Fibroblast of mammary gland (primary cell): Measurements from ENCODE around the gene BCL2L12.

Source experiments
- DNase-seq: peaks from one replicate; pipeline ENCODE4 v3.0.0-alpha.2; 2010; ENCODE audit warnings: low read depth
- H3K4me3 ChIP-seq: 2 replicates; pipeline ENCODE4 v1.5.1; 2011; ENCODE audit warnings: low read depth, mild to moderate bottlenecking, low read length, moderate library complexity; ENCODE audit not compliant: control insufficient read depth
- TF ChIP-seq, protein P1 (sequence below): conservative IDR thresholded peaks from 2 replicates; pipeline ENCODE4 v1.5.1; 2011; ENCODE audit warnings: low read depth, low read length, inconsistent platforms; ENCODE audit not compliant: control insufficient read depth, insufficient read depth

Gene BCL2L12

DNA sequence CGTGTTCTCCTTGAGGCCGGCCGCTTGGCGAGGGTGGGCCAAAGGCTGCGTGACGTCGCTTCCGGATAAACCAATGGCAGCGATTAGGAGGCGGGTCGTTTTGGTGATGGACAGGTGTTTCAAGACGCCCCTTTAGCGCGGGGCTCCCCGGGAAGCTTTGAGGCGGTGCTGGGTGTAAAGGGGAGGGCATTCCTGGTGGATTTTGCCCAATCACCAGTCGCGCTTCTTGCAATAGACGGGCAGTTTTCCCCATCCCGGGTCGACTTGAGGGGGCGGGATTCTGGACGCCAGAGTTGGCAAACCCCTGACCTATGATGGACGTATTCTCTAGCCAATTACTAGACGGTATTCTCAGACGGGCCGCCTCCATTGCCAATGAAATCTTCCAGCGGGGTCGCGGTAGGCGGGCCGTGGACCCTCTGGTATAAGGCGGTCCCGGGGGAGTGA, 11.1 kb downstream of the BCL2L12 start:
- peak; percentile 100 for DNase-seq
- peak overlapping the region; percentile 96 for H3K4me3 ChIP-seq
- TF ChIP-seq, protein P1, sequence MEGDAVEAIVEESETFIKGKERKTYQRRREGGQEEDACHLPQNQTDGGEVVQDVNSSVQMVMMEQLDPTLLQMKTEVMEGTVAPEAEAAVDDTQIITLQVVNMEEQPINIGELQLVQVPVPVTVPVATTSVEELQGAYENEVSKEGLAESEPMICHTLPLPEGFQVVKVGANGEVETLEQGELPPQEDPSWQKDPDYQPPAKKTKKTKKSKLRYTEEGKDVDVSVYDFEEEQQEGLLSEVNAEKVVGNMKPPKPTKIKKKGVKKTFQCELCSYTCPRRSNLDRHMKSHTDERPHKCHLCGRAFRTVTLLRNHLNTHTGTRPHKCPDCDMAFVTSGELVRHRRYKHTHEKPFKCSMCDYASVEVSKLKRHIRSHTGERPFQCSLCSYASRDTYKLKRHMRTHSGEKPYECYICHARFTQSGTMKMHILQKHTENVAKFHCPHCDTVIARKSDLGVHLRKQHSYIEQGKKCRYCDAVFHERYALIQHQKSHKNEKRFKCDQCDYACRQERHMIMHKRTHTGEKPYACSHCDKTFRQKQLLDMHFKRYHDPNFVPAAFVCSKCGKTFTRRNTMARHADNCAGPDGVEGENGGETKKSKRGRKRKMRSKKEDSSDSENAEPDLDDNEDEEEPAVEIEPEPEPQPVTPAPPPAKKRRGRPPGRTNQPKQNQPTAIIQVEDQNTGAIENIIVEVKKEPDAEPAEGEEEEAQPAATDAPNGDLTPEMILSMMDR = no peak

DNA sequence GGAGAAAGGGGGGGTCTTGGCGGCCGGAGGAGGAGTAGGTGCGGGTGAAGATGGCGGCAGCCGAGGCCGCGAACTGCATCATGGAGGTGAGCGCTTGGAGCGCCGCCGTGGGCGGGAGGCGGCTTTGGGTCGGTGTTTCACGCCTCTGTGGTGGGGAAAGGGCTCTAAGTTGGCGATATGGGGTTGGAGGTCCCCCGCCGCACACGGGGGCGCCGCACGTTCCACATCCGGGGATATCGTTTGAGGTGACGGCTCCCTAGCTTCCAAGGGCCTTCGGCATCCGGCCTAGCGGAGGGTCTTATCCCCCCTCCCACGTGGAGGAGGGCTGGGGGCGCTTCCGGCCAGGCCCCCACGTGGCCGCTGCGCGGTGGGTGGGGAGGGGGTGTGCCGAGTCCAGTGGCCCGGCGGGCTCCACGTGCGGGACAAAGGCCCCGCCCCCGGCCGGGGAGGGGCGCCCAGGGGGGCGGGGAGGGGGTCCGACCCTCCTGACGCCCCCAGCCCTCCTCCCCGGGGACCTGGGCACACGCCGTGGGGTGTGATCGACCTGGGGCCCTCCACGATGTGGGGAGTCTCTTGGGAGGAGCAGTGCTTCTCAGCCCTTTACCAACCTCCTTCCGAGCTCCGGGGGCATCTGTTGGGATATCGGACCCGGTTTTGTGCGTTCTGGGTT, 11.6 kb downstream of the BCL2L12 start, which contains the start of gene PRMT1:
Gene PRMT1, plus strand, starts transcription at position 41 of the 670 bp plus-strand sequence. Its CDS starts 10 bp downstream, at position 51.
- DNase-seq = no peak
- TF ChIP-seq, protein P1 = no peak
- H3K4me3 ChIP-seq = peak within 1 kb of the TSS; percentile 96

DNA sequence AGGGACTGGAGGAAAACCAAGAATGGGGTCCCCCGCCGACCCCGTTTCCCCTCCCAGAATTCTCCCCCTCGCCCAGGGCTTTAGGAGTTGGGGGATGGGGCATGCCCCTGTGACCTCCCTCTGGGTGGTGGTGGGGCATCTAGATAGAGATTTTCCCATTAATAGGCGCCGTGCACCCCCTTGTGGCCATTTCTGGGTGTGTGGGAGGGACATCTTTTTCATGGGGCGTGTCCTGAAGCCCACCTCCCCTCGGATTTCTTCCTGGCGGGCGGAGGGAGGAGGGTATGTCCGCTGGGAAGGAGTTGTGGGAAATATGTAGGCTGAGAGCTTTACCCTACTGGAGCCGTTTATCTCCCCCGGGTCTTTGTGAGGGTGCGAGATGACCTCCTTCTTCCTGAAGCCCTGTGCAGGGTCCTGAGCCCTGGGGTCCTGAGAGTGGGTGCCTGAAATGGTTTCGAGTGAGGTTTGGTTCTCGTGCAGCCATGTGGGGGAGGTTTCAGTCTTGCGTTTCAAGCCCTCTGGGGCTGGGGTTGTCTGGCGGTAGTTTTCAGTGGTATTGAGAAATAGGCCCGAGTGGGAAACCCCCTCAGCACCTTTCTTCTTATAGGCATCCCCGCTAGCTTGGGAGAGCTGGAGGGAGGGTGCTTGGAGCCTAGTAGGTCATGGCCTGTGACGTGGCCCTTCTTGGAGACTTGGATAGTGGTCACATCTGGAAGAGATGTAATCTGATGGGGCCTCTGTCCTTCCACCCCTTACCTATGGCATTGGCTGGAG, 12.4 kb downstream of the BCL2L12 start:
- peak overlapping the region; percentile 96 for H3K4me3 ChIP-seq
- DNase-seq = peak; percentile 70
- TF ChIP-seq, protein P1 = peak; percentile 54

DNA sequence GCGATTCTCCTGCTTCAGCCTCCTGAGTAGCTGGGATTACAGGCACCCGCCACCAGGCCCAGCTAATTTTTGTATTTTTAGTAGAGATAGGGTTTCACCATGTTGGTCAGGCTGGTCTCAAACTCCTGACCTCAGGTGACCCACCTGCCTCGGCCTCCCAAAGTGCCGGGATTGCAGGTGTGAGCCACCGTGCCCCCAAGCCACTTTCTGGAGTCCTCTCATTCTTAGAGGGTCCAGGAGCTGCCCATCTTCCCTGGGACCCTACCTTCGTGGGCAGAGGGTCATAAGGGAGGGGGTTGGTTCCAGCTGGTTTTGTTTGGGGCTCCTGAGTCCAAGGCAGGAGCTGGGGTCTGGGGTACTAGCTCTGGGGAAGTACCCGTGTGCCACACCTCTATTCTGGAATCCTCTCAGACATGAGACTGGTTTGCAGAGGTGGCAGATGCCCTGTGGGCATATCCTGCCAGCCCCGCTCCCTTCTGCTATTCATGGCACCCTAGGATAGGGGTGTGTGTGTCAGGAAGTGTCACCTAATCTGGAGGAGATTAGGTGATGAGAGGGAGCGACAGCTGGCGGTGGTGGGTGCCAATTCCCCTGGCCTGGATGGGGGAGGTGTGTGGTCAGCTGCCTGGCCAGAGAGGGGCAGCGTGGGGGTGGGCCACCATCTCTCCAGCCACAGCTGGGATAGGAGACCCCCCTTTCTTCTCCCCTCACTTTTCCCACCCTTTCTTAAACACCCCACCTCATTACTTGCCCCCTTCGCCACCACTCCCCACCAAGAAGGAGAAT, 13.4 kb downstream of the BCL2L12 start:
- no peak for DNase-seq
- TF ChIP-seq, protein P1 = no peak
- no peak overlapping the region for H3K4me3 ChIP-seq

DNA sequence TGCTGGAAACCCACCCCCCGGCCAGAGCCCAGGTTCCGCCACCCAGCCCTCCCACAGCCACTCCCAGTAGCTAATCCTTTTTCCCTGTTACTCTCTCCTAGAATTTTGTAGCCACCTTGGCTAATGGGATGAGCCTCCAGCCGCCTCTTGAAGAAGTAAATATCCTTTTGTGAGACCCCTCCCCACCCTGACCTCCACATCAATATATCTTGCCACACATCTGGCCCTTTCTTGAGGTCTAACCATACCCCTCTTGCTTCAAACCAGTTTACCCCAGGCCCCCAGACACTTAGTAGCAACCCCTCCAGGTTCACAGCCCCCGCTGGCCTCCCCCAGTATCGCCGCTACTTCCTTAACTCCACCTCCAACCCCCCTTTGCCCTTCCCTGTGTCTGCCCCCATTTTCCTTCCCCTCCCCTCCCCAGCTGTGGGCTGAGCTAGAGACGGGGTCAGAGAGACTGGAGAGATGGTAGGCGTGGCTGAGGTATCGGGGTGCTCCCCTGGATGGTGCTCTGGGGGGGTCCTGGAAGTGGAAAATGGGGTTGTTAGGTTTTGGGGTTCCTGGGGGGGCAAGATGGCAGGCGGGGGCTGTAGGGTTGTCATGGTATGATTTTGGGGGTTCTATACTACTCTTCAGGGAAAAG, 14.2 kb downstream of the BCL2L12 start:
- no peak overlapping the region for H3K4me3 ChIP-seq
- TF ChIP-seq, protein P1 = no peak
- DNase-seq = no peak
